ENCODE data around the gene FAM163B.

The FAM163B gene

GRCh38 chr9:133616643-133617405 lies 7.6 kb upstream of the FAM163B start:
- DNase-seq (ENCODE audit: low read depth in 2 of 2), result no peak

DNA sequence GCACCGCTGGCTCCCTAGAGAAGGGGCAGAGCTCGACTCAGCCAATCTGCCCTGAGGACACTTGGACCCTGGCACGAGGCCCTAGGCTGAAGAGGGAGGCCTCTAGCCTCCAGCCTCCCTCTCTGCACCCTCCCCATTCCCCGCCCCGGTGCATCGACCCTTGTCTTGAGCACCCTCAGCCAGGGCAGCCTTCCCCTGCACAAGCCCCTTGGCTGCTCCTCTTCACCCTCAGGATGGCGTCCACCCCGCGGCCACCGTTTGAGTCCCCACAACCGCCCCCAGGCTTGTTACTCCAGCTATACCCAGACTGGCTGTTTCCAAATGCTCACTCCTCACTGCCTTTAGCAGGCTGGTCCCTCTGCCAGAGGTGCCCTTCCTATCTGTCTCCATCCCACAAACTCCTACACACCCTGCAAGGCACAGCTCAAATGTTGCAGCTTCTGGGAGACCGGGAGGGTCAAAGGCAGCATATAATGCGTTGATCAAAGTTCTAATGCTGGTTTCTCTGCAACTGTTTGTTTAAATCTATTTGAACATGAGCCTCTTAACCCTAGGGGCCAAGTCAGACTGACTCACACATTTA lies 6.5 kb upstream of the FAM163B start:
- DNase-seq (ENCODE audit: low read depth in 2 of 2), result no peak

- no peak for DNase-seq (ENCODE audit: low read depth in 2 of 2)
Measured at GRCh38 chr9:133615186-133615585, 6.0 kb upstream of the FAM163B start.

DNA sequence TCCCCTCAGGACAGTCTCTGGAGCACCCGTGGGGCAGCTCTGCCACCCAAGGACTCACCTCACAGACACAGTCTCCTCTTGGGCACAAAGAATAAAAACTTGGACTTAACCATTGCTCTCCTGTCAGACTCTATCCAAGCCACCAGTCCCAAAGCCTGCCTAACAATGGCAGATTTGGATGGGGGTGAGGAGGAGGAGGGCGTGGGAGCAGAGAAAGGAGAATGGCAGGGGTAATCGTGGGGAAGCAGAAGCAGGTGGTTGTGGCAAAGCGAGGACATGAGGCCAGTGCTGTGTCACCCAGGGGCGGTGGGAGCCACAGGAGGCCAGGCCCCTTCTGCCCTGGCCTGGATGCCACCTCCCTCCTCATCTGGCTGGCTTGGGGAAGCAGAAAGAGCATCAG lies 5.5 kb upstream of the FAM163B start:
- DNase-seq (ENCODE audit: low read depth in 2 of 2), result no peak

DNA sequence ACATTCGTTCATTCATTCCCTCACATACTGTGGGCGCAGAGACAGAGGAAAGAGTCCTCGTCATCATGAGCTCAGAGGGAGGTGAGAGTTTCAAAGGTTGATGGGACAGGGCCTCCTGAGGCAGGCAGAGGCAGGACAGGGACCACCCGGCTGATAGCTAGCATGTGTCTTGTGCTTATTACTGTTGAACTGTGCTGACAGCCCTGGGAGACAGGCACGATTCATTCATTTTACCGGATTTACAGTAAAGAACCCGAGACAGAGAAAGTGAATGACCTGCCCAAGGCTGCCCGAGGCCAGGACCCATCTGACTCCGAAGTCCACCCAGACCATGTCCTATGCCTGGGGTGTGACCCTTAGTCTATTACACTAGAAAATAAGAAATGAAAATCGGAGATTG lies 4.9 kb upstream of the FAM163B start:
- no peak for DNase-seq (ENCODE audit: low read depth in 2 of 2)

GRCh38 chr9:133613432-133613831 lies 4.2 kb upstream of the FAM163B start:
- DNase-seq (ENCODE audit: low read depth in 2 of 2), result no peak

DNA sequence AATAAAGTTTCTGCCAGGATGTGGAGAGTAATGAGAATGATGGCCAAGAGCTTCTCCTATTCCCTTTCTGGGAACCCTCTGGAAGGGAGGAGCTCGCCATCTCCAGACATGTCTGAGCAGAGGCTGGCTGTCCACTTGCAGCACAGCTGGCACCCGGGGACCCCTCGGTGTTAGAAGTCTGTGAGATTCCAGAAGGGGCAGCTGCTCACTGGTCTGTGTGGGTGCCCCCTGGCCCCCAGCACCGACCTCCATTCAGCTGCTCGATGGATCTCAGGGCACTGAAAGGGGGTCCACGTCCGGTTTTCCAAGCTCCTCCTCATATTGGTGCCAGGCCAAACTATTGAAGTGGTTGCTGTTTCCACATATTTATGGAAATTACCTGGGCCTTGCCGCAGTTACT lies 3.6 kb upstream of the FAM163B start:
- no peak for DNase-seq (ENCODE audit: low read depth in 2 of 2)

GRCh38 chr9:133612051-133612450 lies 2.9 kb upstream of the FAM163B start:
- DNase-seq (ENCODE audit: low read depth in 2 of 2), result no peak

DNA sequence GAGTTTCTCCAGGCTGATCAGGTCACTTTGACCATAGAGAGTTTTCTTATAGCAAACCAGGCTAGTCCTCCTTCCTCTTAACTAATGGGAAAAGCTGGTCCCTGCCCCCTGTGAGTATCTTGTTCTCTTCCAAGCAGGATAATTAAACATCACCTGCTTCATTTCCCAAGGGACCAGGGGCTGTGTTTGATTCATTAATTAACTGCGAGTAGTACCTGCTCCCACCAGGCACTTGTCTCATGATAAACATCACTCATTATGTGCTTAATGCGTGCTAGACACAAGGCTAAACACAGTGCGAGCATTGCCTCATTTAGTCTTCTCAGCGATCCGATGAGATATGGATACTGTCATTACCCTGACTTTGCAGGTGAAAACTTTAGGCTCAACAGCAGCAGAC lies 1.7 kb upstream of the FAM163B start:
- no peak for DNase-seq (ENCODE audit: low read depth in 2 of 2)

GRCh38 chr9:133608889-133609288 lies 300 bp downstream of the FAM163B start:
- no peak for DNase-seq (ENCODE audit: low read depth in 2 of 2)

GRCh38 chr9:133608382-133608781 lies 807 bp downstream of the FAM163B start:
- no peak for DNase-seq (ENCODE audit: low read depth in 2 of 2)

- no peak for DNase-seq (ENCODE audit: low read depth in 2 of 2)
Measured at GRCh38 chr9:133607976-133608375, 1.2 kb downstream of the FAM163B start.

- no peak for DNase-seq (ENCODE audit: low read depth in 2 of 2)
Measured at GRCh38 chr9:133607381-133607780, 1.8 kb downstream of the FAM163B start.

DNA sequence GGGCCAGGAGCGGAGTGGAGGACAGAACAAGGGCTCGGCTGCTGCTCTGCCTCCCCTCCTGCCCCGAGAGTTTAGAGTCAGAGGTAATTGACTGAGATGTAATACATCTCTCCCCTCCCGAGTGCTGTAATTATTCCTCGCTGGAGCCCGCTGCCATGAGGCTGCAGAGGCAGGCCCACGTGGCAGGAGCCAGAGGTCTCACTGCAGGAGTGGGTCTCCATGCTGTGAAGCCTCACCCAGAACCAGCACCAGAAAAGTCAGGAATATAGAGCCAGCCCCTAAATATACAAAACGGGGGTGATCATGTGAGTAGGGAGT lies 2.5 kb downstream of the FAM163B start:
- DNase-seq (ENCODE audit: low read depth in 2 of 2), result no peak

GRCh38 chr9:133605856-133606707 lies 3.1 kb downstream of the FAM163B start:
- DNase-seq (ENCODE audit: low read depth in 2 of 2), result no peak

GRCh38 chr9:133605446-133605845 lies 3.7 kb downstream of the FAM163B start:
- DNase-seq (ENCODE audit: low read depth in 2 of 2), result no peak

DNA sequence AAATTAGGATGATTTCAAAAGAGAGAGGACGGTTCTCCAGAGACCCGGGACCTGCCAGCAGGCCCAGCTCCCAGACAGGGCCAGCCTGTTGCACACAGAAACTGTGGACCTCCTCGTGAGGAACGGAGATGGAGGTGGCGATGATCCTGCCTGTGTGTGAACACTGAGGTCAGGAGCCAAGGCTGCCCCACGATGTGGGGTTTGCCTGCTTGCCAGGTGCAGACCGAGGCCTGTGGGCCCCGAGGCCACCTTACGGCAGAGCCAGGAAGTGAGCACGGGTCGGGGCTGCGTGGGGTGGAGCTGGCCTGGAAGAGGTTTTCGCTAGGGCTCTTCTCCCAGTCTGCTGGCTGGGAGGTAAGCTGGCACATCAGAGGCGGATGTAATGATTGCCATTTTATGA lies 4.3 kb downstream of the FAM163B start:
- no peak for DNase-seq (ENCODE audit: low read depth in 2 of 2)

DNA sequence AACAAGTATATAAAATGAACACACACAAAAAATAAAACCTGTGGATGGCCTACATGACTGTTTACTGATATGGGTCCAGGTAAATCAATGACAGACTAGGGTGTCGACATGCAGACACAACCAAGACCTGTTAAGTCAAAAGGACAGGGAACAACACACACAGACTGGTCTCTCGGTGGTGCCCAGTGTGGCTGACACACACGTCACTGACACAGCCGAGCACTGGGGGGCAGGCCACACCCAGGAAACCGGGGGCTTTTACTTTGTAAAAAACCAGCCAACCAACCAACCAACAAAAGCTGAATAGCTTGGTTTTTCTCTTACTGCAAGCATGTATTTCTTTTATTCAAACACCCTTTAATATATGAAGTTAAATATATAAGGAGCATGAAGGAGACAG lies 5.0 kb downstream of the FAM163B start:
- peak in 1 of 2 donors; percentile 14 for DNase-seq (ENCODE audit: low read depth in 2 of 2)

DNA sequence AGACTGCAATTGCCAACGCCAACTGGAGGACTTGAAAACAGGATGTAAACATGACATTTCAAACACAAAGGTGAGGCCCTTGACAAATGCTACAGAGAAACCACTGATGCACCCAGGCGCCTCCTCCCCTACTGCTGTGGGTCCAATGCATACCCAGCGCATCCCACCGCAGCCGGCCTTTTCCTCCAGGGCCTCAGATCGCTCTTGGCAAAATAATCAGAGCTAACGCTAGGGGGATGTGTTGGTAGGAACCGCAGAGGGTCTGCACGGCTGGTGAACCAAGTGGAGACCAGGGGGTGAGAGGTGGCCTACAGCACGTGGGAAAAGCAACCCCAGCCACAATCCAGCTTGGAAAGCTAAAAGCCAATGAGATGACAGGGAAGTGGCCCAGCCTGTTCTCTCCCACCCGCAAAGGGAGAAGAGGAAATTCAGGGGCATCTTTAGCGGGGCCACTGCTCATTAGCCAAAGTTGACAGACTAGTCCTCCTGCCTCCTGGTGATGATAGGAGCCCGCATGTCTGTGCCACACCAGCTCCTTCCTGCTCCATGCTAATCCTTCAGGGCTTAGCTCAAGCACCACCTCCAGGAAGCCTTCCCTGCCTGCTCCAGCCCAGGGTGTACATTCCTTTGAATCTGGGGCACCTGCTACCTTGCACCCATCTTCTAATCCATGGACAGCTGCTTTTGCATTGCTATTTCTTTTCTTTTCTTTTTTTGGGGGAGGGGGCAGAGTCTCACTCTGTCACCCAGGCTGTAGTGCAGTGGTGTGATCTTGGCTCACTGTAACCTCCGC lies 5.9 kb downstream of the FAM163B start:
- DNase-seq (ENCODE audit: low read depth in 2 of 2), result no peak

DNA sequence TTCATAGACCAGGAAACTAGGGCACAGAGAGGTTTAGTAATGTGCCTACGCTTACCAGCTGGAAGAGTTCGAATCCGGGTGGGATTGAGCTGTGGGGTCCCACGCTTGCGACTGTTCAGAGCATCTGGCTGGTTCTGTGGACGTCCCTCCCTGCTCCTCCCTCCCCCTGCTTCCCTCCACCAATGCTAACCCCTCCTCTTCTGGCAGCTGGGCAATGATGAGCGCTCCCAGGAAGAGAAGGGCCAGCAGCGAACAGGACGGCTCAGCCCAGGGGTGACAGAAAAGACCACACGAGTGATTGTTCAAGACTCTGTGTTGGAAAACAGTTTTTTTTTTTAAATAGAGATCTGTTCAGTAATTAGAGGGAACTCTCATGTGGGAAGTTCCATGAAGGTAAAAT lies 6.9 kb downstream of the FAM163B start:
- DNase-seq (ENCODE audit: low read depth in 2 of 2), result no peak

- no peak for DNase-seq (ENCODE audit: low read depth in 2 of 2)
Measured at GRCh38 chr9:133601746-133602145, 7.4 kb downstream of the FAM163B start.

DNA sequence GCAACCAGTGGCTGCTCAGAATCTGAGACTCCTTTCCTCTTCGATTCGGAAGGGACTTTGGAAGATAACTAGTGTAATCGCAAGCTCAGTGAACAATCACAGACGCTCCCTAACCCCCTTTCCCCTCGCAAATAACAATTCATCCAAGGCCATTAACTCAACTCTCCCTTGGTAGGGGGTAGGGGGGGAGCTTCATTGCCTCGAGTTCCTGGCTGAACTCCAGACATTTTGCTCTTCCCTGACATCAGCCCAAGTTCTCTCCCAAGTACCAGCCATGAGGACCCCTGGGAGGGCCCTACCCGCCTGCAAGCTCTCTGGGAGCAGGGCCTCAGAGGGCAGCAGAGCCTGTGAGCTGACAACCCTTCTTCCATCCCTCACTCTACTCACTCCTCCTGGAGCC lies 8.4 kb downstream of the FAM163B start:
- no peak for DNase-seq (ENCODE audit: low read depth in 2 of 2)

Measured in stimulated activated CD8-positive, alpha-beta memory T cell treated with anti-CD3 and anti-CD28 coated beads, Interleukin-2, amount 100 ng/mL, for 48 hours (primary cell).